Kasumi-1 (cell line): ENCODE data around the gene TUG1.

Source experiments
- DNase-seq, 2 experiments: peaks; one replicate each; lab custom pipeline; 2025; lab: John Stamatoyannopoulos, UW

The TUG1 gene

DNA sequence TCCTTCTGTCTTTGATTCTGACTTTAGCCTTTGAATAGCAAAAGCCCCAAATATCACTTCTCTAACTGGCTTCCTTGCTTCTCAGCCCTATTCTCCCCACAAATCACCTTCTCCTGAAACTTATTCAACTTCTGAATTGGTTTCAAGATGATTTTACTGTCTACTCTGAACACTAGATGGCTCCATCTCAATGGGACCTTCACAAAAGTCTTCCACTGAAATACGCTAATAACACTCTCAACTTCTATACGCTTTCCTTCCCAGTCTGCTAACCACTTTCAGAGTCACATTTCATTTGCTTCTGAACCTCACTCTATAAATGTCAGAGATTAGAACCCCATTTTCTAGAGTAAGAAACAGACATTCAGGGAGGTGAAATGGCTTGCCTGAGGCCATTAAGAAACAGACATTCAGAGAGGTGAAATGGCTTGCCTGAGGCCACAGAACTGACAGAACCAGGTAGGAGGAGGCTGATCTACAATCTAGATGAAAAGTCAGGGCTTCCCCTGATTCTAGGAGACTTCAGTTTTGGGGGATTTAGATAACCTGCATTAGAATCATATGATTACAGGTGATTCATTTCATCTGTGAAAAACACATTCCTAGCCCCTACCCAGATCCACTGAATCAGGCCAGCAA lies 21.1 kb upstream of the TUG1 start:
- peak; percentile 58 to 67 for DNase-seq

DNA sequence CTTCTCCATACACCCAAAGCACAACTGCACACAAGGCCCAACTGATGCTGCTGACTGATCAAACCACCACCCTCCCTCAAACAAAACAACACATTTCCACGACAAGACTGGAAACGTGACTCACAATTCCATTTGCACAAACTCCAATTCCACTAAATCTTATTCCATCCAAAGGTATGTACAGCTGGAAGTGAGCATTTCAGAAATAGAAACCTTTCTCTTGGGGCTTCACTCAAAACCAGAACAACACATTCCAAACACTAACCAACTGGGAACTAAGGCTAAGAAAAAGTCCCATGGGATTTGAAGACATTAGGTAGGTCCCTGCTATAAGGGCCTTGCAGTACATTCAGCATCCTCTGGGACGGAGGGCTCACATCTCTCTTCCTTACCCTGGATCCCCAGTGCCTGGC lies 20.1 kb upstream of the TUG1 start:
- DNase-seq, result no peak

DNA sequence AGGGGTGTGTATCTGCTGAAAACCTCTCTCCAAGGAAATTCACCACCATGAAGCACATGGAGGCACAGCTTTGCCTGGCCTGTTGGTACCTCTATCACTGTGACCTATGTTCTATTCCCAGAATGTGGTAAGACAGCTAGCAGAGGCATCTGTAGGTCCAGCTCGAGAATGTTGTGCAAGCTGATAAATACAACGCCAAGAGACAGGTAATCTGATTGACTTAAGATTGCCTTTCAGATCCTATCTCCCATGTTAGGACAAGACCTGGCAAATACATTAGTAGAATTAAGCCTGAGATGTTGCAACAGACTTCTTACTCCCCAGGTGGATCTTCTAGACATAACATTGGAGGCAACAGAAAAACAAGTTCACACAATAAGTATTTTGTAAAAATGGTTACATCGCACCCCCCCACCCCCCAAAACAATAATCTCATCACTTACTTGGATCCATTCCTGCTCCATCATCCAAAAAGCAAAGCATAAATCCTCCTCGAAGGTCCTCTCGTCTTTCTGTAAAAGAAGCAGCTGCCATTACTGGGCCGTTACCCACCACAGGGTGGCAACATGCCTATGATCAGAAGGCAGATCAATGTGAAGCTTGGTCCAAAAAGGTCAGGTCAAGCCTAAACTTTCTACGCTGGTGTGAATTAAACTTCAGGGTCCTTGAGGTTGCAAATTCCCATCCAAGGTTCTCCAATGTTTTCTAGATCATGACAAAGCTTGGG lies 19.0 kb upstream of the TUG1 start:
- DNase-seq, result no peak

DNA sequence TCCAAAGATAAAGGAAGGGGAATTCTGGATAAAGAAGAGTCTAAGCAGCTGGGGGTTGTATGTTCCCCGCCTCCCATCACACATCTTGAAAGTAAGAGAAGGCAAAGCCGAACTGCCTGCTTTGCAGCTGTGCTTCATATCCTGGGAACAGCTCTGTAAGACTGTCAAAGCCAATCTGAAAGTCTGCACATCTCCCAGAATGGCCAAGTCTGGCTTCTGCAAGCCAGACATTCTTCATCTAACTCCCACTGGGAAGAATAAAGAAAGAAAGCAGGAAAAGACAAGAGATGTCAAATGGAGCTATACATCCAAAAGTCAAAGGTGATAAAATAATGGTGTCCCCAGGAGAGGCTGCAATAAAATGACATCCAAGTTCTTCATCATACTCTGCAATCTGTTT lies 15.9 kb upstream of the TUG1 start:
- DNase-seq, result no peak

DNA sequence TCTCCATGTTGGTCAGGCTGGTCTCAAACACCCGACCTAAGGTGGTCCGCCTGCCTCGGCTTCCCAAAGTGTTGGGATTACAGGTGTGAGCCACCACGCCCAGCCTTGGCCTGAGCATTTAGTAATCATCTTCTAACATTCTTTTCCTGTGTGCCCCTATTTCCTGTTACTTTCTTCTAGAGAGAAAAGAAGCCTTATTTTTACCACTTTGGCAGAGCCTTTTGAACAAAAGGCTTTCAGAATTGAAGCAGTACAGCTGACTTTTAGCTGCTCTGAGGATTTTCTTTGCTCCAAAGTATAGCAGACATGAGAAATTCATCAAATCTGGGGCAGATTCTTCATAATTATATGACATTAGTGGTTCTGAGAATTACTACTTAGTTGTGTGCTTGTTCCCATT lies 13.9 kb upstream of the TUG1 start:
- DNase-seq, result no peak

DNA sequence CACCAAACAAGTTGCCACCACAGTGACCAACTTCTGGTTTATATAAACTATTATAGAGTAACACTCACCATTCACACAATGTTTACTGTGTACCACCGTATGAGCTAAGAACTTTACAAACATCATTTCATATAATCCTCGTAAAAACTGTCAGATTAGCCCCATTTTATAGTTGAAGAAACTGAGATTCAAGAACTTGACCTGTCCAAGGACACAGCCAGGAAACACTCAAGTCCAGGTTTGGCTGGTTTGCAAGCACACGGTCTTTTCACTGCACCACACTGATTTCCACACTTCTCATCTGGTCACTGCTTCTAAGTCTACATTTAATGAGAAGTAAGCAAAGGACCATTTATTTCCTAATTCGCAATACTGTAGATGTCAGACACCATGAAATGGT lies 4.2 kb upstream of the TUG1 start:
- no peak for DNase-seq

DNA sequence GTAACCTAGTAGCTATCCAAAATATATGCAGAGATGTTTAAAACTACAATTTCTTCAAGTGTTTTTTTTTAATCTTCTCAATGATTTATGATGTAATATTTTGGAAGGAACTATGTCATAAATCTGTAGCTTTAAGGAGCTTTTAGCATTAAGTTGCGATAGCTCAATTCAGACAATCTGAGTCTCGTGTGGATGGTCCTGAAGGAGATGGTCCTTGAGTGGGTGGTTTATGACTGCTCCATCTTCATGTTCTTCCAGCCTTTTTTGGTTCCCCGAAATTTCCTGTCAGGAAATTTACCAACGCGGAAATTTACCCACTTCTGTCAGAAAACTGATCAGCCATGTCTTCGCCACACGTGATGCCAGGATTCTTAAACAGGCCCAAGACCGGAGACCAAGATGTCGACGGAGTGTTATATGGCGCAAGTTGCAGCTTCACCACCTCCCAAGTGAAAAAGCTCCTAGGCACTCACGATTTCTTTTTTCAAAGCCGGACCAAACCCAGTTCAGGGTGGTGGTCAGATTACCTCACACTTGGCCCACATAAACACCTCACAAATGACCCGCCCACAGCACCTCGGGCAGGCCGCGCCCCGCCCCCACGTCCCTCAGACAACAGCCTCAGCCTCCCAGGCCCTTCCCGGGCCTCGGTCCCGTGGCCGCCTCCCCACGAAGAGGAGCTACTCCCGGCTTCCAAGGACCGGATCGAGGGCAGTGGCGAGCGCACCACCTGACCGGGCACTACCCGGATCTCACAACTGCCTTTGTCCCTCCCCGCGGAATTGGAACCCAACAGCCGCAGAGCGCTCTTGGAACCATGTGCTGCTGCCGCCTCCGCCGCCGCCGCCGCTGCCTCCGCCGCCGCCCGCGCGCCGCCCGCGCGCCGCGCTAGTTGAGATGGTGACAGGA lies 796 bp upstream of the TUG1 start, which contains the start of gene MORC2:
Gene MORC2, minus strand, starts transcription at position 760 of the 909 bp plus-strand sequence. CDS start 885 bp downstream, outside the sequence.
- peak in 1 of 2 experiments; percentile 44 for DNase-seq

DNA sequence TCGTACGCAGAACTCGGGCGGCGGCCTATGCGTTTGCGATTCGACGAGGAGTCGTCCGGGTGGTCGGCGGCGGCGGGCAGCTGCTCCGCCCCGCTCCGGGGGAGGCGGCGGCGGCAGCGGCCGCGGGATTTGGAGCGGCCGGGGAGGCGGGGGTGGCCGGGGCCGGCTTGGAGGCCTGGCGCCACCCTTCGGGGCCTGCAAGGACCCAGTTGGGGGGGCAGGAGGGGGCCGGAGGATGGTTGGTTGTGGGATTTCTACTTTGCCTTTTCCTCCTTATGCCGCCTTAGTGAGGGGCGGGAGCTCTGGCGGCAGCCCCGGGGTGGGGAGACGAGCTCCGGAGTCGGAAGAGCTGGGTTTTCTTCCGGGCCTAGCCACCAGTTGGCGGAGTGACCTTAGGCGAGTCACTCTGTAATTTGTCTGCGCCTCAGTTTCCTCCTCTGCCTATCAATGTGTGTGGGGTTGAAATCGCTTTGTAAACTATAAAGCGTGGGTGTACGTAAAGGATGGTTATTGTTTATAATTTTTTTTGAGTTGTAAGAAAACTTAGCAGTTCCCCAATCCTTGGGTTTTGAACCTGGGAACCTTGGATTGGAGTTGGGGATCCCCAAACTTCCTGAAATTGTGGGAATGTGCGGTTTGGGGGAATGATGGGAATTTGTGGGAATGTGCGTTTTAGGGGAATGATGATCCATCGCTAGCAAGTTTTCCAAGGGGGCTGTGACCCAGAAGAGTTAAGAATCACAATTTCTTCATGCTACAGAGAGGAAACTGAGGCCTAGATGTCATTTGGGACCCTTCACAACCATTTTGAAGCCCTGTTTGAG lies 679 bp downstream of the TUG1 start:
- DNase-seq, result peak; percentile 12 to 27

DNA sequence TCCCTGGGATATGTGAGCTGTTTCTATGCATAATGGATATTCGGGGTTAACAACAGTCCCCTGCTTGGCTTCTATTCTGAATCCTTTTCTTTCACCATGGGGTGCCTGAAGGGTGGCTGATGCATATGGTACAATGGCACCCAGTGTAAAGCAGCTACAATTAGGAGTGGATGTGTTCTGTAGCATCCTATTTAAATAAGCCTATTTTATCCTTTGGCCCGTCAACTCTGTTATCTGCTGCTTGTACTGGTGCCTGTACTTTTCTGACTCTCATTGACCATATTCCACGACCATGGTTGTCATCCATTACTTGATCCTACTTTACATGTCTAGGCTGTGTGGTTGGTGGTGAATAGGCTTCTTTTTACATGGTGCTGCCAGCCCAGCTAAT lies 1.3 kb downstream of the TUG1 start:
- no peak for DNase-seq

DNA sequence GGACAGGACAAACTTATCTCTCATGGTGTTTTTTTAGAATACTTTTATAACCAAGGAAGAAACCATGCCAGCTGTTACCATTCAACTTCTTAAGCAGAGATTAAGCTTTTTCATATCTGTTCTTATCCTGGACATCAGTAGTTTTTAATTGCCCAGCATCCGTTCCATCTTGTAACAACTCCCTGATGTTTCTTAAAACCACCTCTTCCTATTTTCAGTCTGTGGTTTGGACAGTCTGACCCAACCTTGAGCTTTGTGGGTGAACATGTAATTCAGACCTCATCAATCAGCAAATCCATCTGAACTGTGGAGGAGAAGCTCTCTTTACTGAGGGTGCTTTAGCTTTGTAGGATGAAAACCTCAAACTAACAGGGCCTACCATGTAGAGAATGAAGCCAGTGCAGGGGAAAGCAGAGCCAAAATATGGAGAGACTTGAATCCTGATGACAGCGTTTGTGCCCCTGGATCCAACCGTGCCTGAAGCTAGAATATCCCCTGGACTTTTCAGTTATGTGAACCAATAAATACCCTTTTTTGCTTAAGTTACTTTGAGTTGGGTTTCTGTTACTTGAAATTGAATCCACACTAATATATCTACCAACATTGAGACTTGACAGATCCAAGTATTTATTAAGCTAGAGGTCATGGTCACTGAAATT lies 9.4 kb downstream of the TUG1 start:
- DNase-seq, result no peak

DNA sequence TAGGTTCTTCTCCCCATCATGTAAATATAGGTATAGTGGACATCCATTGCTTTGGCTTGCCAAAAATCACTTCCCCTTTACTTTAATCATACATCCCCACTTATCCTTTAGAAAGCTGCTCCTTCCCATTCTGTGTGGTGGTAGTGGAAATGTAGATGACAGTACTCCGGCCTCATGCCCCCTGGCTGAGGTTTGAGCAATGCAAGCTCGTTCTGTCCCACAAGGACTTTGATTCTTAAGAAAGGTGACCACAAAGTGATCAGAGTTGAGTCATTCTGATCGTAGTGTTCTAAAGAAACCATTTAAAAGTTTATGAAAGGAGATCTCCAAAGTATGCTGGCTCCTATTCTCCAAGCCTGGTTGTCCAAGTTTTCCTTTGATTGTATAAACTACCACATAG lies 10.9 kb downstream of the TUG1 start:
- no peak for DNase-seq

DNA sequence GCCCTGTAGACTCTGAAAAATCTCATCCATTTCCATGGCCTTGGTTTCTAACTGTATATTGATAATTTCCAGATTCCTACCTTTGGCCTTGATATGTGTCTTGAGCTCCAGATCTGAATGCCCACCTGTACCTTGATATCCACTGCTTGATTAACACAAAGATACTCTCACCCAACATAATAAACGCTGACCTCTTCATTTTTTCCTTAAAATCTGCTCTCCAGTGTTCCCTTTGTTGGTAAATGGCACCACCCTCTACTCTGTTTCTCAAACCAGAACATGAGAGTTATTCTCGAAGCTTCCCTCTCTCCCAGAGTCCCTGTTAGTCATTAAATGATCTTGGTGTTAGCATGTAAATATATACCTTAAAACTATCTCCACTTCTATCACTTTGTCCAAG lies 13.4 kb downstream of the TUG1 start:
- no peak for DNase-seq

DNA sequence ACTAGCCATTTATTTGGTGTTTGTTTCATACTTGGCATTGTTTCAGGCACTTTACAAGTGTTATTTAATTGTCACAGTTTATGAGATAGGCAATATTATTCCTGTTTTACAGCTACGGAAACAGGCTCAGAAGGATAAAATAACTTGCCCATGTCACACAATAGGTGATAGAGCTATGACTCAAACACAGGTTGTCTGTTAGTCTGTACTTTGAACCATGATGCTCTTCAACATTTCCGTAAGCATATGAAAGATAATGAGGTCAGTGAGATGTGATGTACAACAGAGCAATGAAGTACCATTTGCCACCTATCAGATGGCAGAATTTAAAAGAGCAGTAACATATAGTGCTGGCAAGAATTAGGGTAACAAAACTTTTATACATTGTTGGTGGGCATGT lies 15.3 kb downstream of the TUG1 start:
- DNase-seq, result no peak

DNA sequence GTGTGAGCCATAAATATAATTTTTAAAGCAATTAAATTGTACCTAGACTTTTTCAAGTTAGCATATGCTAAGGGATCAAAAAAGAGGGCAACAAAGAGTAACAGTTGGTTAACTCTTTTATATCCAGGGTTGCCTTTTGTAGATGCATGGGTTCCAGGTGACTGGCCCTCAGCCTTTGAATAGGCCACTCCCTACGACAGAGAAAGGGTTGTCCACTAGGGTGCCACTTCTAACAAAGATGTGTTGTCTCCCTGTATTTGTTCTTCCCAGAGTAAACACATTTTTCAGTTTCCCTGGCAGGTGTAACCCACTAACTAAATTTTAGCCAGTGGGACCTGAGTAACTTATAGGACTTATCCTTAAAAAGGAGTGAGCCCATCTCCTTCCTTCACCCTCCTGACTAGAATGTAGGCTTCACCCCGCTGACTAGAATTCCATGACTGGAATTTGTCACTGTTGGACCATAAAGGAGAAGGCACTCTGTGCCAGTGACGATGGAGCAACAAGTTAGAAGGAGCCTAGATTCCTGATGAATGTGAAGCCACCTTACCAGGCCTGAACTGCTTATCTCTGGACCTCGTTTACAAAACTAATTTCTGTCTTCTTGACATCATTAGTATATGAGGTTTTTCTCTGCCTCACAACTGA lies 16.6 kb downstream of the TUG1 start:
- no peak for DNase-seq

DNA sequence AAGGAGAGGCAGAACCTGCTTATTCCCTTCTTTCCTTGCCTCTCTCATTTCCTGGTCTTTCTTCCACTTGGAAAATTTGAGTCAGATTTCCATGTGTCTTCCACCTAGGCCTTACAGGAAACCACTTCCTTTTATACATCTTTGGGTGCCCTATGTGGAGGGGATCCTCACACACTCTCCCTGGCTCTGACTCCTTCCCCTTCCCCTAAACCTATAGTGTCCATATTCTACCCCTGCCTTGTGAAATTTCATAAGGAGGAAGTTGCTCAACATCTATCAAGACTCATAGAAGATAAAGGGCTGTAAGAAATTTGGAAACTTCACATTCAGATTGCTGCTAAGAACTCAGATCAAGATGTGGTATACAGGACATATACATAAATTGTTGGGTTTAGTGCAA lies 20.4 kb downstream of the TUG1 start:
- peak; percentile 41 to 59 for DNase-seq

DNA sequence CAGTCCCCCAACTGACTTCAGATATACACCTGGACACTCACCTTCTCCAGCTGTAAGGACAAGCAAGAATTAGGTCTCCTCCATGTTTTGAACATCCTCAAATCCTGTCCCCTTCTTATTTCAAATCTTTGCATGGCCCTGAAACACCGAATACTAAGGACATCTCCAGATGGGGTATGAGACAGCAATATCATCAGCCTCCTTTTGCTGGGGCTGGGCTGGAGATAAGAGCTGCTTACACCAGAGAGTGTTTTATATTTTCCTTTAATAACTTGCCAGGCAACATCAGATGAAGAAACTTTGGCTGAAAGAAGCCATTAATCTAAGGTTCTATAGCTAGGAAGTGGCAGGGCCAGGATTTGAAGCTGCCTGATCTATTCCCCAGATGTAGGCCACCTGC lies 21.6 kb downstream of the TUG1 start:
- DNase-seq, result no peak

DNA sequence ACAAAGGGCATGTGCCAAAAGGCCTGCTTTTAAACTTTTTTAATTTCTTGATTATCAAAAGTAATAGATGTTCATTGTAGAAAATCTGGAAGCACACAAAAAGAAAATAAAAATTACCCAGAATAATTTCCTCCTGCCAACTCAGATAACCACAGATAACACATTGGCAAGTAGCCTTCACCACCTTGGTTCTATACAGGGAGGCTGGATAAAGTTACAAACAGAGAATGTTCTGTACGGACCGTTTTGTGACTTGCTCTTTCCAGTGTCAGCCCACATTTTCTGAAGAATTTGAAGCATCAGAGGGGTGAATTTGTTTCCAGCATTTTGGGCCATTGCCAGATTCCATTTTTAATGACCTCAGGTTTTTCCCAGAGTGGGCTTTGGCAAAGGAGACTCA lies 23.5 kb downstream of the TUG1 start:
- no peak for DNase-seq

DNA sequence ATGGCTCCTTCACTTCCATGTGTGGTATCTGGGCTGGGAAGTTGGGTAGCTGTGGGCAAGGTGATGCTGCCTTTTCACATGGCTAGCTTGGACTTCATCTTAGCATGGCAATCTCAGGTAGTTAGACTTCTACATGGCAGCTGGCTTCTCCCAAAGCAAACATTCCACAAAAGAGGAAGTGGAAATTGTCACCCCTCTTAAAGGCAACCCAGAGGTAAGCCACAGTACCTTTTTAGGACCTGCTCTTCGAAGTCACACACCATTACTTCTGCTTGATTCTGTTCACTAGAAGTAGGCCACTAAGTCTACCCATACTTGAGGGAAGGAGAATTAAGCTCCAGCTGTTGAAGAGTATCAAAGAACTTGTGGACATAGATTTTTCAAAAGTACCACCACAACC lies 25.9 kb downstream of the TUG1 start:
- no peak for DNase-seq

DNA sequence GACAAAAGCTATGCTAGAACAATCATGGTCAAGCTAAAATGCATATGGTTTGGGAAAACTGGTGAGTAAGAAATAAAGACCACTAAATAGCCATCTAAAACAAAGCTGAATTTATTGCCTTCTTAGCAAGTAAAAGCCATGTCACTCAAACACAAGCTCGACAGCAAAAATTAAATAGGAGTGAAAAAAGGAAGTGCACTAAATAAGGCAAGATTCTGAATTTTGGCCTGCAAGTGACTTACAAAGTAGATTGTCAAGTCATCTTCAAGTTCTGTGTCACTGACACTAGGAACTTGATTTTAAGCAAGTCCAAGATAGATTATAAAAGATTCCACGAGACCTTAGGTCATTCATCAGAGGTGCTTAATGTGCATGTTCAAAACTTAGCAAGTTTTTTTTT lies 27.4 kb downstream of the TUG1 start:
- DNase-seq, result peak; percentile 18 to 37

DNA sequence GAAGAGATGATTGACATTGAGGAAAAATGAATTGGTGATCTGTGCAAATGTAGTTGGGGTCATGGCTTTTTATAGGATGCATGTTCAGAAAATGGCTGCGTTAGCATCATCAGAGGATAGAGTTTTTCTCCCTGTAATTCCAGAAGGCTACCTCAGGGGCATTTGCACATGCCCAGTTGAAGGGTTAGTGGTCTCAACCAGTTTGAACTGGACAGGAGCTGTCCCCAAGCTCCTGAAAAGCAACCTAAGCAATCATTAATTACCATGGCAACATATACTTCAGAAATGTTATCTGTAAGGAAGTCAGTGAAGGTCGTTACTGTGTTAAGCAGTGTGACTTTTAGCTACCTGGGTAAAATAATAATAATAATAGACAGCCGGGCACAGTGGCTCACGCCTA lies 29.3 kb downstream of the TUG1 start:
- no peak for DNase-seq
